NCI-H1930 (cell line): ENCODE measurements around the gene MEF2A.

ENCODE experiments used
- DNase-seq, 2 experiments: peaks; one replicate each; lab custom pipeline; 2025; lab: John Stamatoyannopoulos, UW

The MEF2A gene

GRCh38 chr15:99706557-99707303 is 140.9 kb downstream of the MEF2A start:
- no peak for DNase-seq

GRCh38 chr15:99707473-99708270 is 141.9 kb downstream of the MEF2A start:
- DNase-seq: no peak

GRCh38 chr15:99708563-99708962 is 142.8 kb downstream of the MEF2A start:
- no peak for DNase-seq

GRCh38 chr15:99709243-99709986 is 143.6 kb downstream of the MEF2A start:
- no peak for DNase-seq

GRCh38 chr15:99711625-99712024 is 145.8 kb downstream of the MEF2A start:
- no peak for DNase-seq

GRCh38 chr15:99712415-99712814 is 146.6 kb downstream of the MEF2A start:
- DNase-seq: no peak

GRCh38 chr15:99716540-99717095 is 150.8 kb downstream of the MEF2A start:
- DNase-seq: no peak

GRCh38 chr15:99717161-99718009 is 151.6 kb downstream of the MEF2A start:
- DNase-seq: no peak

- no peak for DNase-seq
Observed at GRCh38 chr15:99718421-99718820, 152.6 kb downstream of the MEF2A start.

GRCh38 chr15:99719096-99719541 is 153.3 kb downstream of the MEF2A start:
- DNase-seq: no peak

GRCh38 chr15:99720533-99720932 is 154.7 kb downstream of the MEF2A start:
- DNase-seq: no peak

- DNase-seq: no peak
Observed at GRCh38 chr15:99721104-99721778, 155.5 kb downstream of the MEF2A start.

- DNase-seq: no peak
Observed at GRCh38 chr15:99721896-99722295, 156.1 kb downstream of the MEF2A start.

GRCh38 chr15:99722406-99722805 is 156.6 kb downstream of the MEF2A start:
- no peak for DNase-seq

GRCh38 chr15:99726333-99726732 is 160.5 kb downstream of the MEF2A start:
- DNase-seq: no peak

GRCh38 chr15:99727330-99727729 is 161.5 kb downstream of the MEF2A start:
- DNase-seq: no peak

GRCh38 chr15:99727733-99728132 is 161.9 kb downstream of the MEF2A start:
- no peak for DNase-seq

GRCh38 chr15:99728916-99729315 is 163.1 kb downstream of the MEF2A start:
- DNase-seq: no peak

GRCh38 chr15:99729327-99729726 is 163.5 kb downstream of the MEF2A start:
- no peak for DNase-seq

- no peak for DNase-seq
Observed at GRCh38 chr15:99729920-99730319, 164.1 kb downstream of the MEF2A start.
